Heart right ventricle (tissue), 16 donors: Measurements from ENCODE around the gene OPN1SW. TPM values are rescaled to one million over a fixed set of nuclear protein-coding genes. Genes with fewer than 3 reads are reported as not detected.
A peak's percentile ranks its signal among the peaks of the same experiment; 100 is the strongest.

Source experiments
- ATAC-seq, 8 donors: fragments of 200-7000 bp; cut with Tn5 transposase; one replicate each; pipeline ENCODE4 v1.9.1; 2020; ENCODE audit warnings: mild to moderate bottlenecking in 8 of 8, moderate library complexity in 8 of 8, moderate number of reproducible peaks in 1 of 8
- DNase-seq, 2 donors: peaks; one replicate each; pipeline ENCODE4 v3.0.0-alpha.2; 2020
- H3K27ac ChIP-seq, 10 donors: fragments of 200-600 bp; sonication (generic) in 2 of 10; one replicate each; pipeline versions ENCODE4 v1.5.0 to v1.8.0; 2020 to 2022; ENCODE audit warnings: mild to moderate bottlenecking in 3 of 10
- H3K27me3 ChIP-seq, 7 donors: fragments of 200-600 bp; one replicate each; pipeline ENCODE4 v1.8.0; 2021 to 2022; ENCODE audit warnings: mild to moderate bottlenecking in 2 of 7
- H3K36me3 ChIP-seq, 9 donors: fragments of 200-600 bp; sonication (generic) in 1 of 9; one replicate each; pipeline versions ENCODE4 v1.5.0 to v1.8.0; 2020 to 2022; ENCODE audit warnings: mild to moderate bottlenecking in 2 of 9
- H3K4me1 ChIP-seq, 9 donors: fragments of 200-600 bp; sonication (generic) in 1 of 9; one replicate each; pipeline versions ENCODE4 v1.5.0 to v1.8.0; 2020 to 2022; ENCODE audit warnings: mild to moderate bottlenecking in 4 of 9
- H3K4me3 ChIP-seq, 10 donors: fragments of 200-600 bp; sonication (generic) in 2 of 10; one replicate each; pipeline versions ENCODE4 v1.5.0 to v1.8.0; 2020 to 2022; ENCODE audit warnings: mild to moderate bottlenecking in 7 of 10, moderate library complexity in 2 of 10
- H3K9me3 ChIP-seq, 11 donors: fragments of 200-600 bp in 10 of 11; sonication (generic) in 2 of 11; one replicate each; pipeline versions ENCODE4 v1.5.0 to v1.8.0; 2013 to 2022; ENCODE audit warnings: mild to moderate bottlenecking in 2 of 11, control low read depth in 1 of 11, moderate library complexity in 1 of 11
- CTCF ChIP-seq, 9 donors: fragments of 200-600 bp; sonication (generic) in 2 of 9; IDR thresholded peaks; one replicate each; pipeline versions ENCODE4 v1.5.0 to v1.8.0; 2021 to 2022; ENCODE audit warnings: antibody characterized with exemption in 9 of 9, mild to moderate bottlenecking in 5 of 9, moderate library complexity in 1 of 9
- WGBS, 2 donors: extraction: QIAGEN DNeasy Blood & Tissue Kit; methylation state at CpG; one replicate each; pipeline ENCODE4 v1.1.7; 2013; ENCODE audit warnings: inconsistent platforms in 1 of 2; 5-methylcytosine and 5-hydroxymethylcytosine counted together
- intact Hi-C, 10 donors: fragments of 100-400 bp; cut with DNase I; formaldehyde crosslinking; loops; one replicate each; pipeline versions ENCODE4 v1.11.1 to v1.14.2; 2022
- polyA plus RNA-seq, 2 donors: library from polyadenylated mRNA; stranded (reverse); fragments of 200-250 nt; gene quantifications; one replicate each; pipeline ENCODE4 v1.2.3, GENCODE V29; 2013
- total RNA-seq, 10 donors: library from RNA; stranded (reverse); fragmentation: NEBNext Ultra II Directional in 3 of 10; extraction: Animal tissue kit (Norgen Biotek cat#: 25700) in 3 of 10; gene quantifications; one replicate each; pipeline versions ENCODE4 v1.2.1 to v1.2.4, GENCODE V29; 2021 to 2023
- donor health status: Arrhythmogenic right ventricular cardiomyopathy.
- donor health status: ischemic (EF 13 %, LVEDD 7.1; RV severe dilation, severe dysfunction).
- donor health status: healthy with polysubstance abuse.
- donor health status: DM: no; HTN: yes; CAD: no.
- donor health status: DM: no; HTN: no; CAD: no.
- donor health status: ischemic (EF 25% LVEDD 6.9; RV normal size, moderate dysfunction).
- donor health status: ischemic (EF 25% LVEDD 5.7; RV mildly dilated, moderate dysfunction).
- donor health status: healthy.
- donor health status: DM: yes; HTN: yes; CAD: no.
- donor health status: Ischemic cardiomyopathy.
- donor health status: ischemic (EF 35%, LVEDD 5.7; RV mildly dilated, moderate dysfunction).
- donor health status: nonischemic (EF 11% LVEDD 7.7; RV severe dilation, severe dysfunction).
- donor health status: DM: yes; HTN: yes; CAD: no.
- donor health status: PGD.
- donor health status: ischemic (EF 29% LVEDD 5.4; RV normal size, mild dysfunction).
- donor health status: nonischemic (EF 23%, LVEDD 6.1; RV moderate dilation, normal function).

Gene OPN1SW
- total and polyA plus RNA-seq, 12 donors = not detected

GRCh38 chr7:128744366-128744905 is 31.2 kb downstream of the OPN1SW start:
- no peak overlapping the region for H3K27ac ChIP-seq
- ATAC-seq = no peak
- 50 to 61% methylated on average over 2 of the region's 2 CpGs for WGBS, 2 donors
- H3K4me1 ChIP-seq = peaks cover 3 to 79% (median 51%) of the 10 kb centered on the region in 9 donors
- no peak overlapping the region for H3K4me3 ChIP-seq
- no peaks in the 10 kb centered on the region for H3K27me3 ChIP-seq
- no peak for DNase-seq
- no peaks in the 10 kb centered on the region for H3K9me3 ChIP-seq
- peaks cover 0 to 30% (median 11%) of the 10 kb centered on the region in 9 donors for H3K36me3 ChIP-seq
- TF ChIP-seq CTCF (IDR thresholded peaks at IDR 0.05) = no peak
- intact Hi-C loops = loop anchor here in 1 of 10 donors (5.0 kb wide), 1 partner anchor 88 kb away; the partner anchor contains the start of gene FLNC

- DNase-seq (no peak), ATAC-seq (no peak)
- 87 to 93% methylated on average over 7 of the region's 7 CpGs for WGBS, 2 donors
- Histone ChIP-seq H3K36me3 (peaks cover 0 to 18% (median 0%) of the 10 kb centered on the region in 9 donors), H3K4me1 (peaks cover 3 to 76% (median 53%) of the 10 kb centered on the region in 9 donors), H3K4me3 (no peak overlapping the region), H3K9me3 (no peaks in the 10 kb centered on the region), H3K27me3 (no peaks in the 10 kb centered on the region), H3K27ac (peak overlapping the region in 1 of 10 donors; percentile 7)
- no peak for TF ChIP-seq CTCF (IDR thresholded peaks at IDR 0.05)
- intact Hi-C loops = loop anchor here in 1 of 10 donors (5.0 kb wide), 1 partner anchor 89 kb away; the partner anchor contains the start of gene FLNC
Measured at GRCh38 chr7:128743112-128743772, 32.4 kb downstream of the OPN1SW start.

- H3K27ac ChIP-seq = peak overlapping the region in 4 of 10 donors; percentile 10 to 93 (median 33)
Measured at GRCh38 chr7:128742206-128742605, 33.4 kb downstream of the OPN1SW start.

More at GRCh38 chr7:128742206-128742605, 33.4 kb downstream of the OPN1SW start:
- Histone ChIP-seq H3K4me1 (peaks cover 3 to 69% (median 50%) of the 10 kb centered on the region in 9 donors), H3K27me3 (no peaks in the 10 kb centered on the region), H3K4me3 (peak overlapping the region in 2 of 10 donors; percentile 94 to 95), H3K9me3 (no peaks in the 10 kb centered on the region), H3K36me3 (peaks cover 0 to 9% (median 0%) of the 10 kb centered on the region in 9 donors)
- TF ChIP-seq CTCF (IDR thresholded peaks at IDR 0.05) = no peak
- intact Hi-C loops = loop anchor here in 1 of 10 donors (5.0 kb wide), 1 partner anchor 90 kb away; the partner anchor contains the start of gene FLNC
- ATAC-seq (no peak), DNase-seq (no peak)
- 41 to 63% methylated on average over 4 of the region's 4 CpGs for WGBS, 2 donors
